ENCODE results near the gene MYL12B.

DNA sequence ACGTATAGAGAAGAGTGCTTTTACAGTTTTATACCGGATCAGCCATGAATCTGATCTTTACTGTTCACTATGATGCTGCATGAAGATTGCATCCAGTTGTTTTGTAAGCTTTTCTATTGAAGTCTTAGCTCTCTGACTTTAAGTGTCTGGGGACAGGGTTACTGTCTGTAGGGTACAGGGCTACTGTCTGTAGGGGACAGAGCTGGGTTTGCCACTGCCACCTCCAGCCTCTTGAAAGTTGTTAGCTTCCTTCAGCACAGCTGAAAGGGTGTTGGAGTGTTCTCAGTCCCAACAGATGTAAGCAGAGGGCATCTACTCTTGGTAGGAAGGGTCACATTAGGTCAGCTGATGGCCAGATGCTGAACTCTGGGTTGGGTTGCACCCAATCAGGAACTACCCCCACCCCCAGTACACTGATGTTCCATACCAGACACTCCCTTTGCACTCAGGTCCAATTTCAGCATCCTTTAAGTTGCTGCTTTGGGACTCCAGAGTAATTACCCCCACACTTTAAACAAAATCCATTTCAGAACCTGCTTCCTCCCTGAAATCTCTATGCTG is 58.0 kb downstream of the MYL12B start:
- TF ChIP-seq, protein P1, sequence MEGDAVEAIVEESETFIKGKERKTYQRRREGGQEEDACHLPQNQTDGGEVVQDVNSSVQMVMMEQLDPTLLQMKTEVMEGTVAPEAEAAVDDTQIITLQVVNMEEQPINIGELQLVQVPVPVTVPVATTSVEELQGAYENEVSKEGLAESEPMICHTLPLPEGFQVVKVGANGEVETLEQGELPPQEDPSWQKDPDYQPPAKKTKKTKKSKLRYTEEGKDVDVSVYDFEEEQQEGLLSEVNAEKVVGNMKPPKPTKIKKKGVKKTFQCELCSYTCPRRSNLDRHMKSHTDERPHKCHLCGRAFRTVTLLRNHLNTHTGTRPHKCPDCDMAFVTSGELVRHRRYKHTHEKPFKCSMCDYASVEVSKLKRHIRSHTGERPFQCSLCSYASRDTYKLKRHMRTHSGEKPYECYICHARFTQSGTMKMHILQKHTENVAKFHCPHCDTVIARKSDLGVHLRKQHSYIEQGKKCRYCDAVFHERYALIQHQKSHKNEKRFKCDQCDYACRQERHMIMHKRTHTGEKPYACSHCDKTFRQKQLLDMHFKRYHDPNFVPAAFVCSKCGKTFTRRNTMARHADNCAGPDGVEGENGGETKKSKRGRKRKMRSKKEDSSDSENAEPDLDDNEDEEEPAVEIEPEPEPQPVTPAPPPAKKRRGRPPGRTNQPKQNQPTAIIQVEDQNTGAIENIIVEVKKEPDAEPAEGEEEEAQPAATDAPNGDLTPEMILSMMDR (IDR thresholded peaks at IDR 0.05), result no peak
- no peak for TF ChIP-seq POLR2A (IDR thresholded peaks at IDR 0.05)

All from right lobe of liver (tissue), 4 donors.